Measurements from ENCODE around the gene DRICH1.

DNA sequence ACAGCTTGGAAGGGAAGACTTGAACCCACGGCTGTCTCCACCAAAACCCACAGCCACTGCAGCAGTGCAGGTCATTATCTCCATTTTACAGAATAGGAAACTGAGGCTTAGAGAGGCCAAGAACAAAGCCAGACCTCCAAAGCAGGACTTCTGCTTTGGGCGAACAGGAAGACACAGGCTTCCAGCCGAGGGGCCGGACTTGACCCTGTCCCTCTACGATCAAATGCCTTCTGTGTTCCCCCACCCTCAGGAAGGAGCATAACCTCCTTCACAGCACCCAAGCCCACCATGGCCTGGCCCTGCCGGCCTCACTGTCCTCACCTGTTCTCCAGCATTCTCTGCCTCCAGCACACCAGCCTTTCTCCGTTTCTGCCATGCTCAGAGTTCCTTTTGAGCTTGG, 67.8 kb downstream of the DRICH1 start:
- TF ChIP-seq BRCA1 (IDR thresholded peaks at IDR 0.05; ENCODE audit: low read depth, low read length) = no peak
- no peak for TF ChIP-seq EP300 (IDR thresholded peaks at IDR 0.05; ENCODE audit: borderline replicate concordance in 1 of 2, low read depth in 2 of 2, low read length in 2 of 2)
- TF ChIP-seq HDAC2 (IDR thresholded peaks at IDR 0.05; ENCODE audit: borderline replicate concordance in 1 of 2, low read depth in 2 of 2, low read length in 2 of 2) = no peak
- no peak for TF ChIP-seq EZH2 (IDR thresholded peaks at IDR 0.05; ENCODE audit: low read depth, low read length, severe bottlenecking)
- TF ChIP-seq CTCF (IDR thresholded peaks at IDR 0.05; ENCODE audit: control extremely low read depth in 1 of 3, insufficient read depth in 1 of 3, low read depth in 1 of 3, low read length in 3 of 3) = no peak
- no peak for TF ChIP-seq POLR2AphosphoS5 (IDR thresholded peaks at IDR 0.05; ENCODE audit: low read depth, low read length)

Measured in H1 (cell line).